Ovary (tissue), 3 donors: ENCODE data around the gene PID1.

Experiments used
- CTCF ChIP-seq, 3 donors: fragments of 450-650 bp in 2 of 3; fragments of 200-600 bp in 1 of 3; IDR thresholded peaks; one replicate each; pipeline versions ENCODE4 v1.5.1 to v1.8.0; 2016 to 2022; ENCODE audit warnings: antibody characterized with exemption in 3 of 3, mild to moderate bottlenecking in 1 of 3
- POLR2A ChIP-seq: fragments of 450-650 bp; IDR thresholded peaks from one replicate; pipeline ENCODE4 v1.6.1; 2017; ENCODE audit warnings: antibody characterized with exemption, mild to moderate bottlenecking, moderate library complexity
- donor health status: DM: no; HTN: no; CAD: no.

GRCh38 chr2:229104974-229105387 is 166.1 kb downstream of the PID1 start:
- TF ChIP-seq POLR2A = no peak
- no peak for TF ChIP-seq CTCF (IDR thresholded peaks at IDR 0.05)
